Measurements from ENCODE around the gene TIFAB. TPM values are rescaled to one million over a fixed set of nuclear protein-coding genes. Genes with fewer than 3 reads are reported as not detected.

Gene TIFAB
- total RNA-seq, 4 donors from 2014 or later: not detected

DNA sequence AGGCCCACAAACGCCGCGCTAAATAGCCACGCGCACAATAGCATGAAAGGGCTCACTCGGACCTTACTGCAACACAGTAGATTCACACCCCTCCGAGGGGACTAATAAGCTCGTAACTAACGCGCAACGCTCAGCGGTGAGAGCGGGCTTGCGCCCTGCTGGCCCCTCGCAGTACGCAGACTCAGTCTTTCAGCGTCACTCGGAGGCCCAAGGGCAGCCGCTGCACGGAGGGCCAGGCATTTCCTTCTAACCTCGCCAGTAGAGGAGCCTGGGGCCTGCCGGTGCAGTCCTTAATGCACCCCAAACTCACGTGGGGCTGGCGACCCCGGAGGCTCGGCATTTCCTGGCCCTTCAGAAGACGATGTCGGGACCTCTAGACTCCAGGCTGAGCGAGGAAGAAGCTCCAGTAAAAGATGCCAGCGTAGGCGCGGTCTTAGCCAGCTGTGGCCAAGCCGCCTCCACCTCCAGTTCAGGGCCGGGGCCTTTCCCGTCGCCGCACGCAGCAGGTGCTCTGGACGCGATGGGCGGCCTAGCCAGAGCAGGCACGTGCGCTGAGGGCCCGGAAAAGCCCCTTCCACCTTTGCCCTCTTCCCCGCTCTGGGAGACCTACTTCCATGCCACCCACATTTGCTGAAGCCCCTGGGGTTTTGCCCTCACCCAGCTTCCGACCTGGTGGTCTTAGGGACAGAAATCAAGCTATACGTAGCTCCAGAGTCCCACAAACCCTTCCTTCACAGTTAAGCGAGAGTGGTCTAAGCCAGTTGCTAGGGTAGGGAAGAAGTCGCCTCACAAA, 38.3 kb upstream of the TIFAB start:
- no peak for TF ChIP-seq POLR2A (IDR thresholded peaks at IDR 0.05)
- TF ChIP-seq EP300 (IDR thresholded peaks at IDR 0.05): no peak
- TF ChIP-seq, protein P1, sequence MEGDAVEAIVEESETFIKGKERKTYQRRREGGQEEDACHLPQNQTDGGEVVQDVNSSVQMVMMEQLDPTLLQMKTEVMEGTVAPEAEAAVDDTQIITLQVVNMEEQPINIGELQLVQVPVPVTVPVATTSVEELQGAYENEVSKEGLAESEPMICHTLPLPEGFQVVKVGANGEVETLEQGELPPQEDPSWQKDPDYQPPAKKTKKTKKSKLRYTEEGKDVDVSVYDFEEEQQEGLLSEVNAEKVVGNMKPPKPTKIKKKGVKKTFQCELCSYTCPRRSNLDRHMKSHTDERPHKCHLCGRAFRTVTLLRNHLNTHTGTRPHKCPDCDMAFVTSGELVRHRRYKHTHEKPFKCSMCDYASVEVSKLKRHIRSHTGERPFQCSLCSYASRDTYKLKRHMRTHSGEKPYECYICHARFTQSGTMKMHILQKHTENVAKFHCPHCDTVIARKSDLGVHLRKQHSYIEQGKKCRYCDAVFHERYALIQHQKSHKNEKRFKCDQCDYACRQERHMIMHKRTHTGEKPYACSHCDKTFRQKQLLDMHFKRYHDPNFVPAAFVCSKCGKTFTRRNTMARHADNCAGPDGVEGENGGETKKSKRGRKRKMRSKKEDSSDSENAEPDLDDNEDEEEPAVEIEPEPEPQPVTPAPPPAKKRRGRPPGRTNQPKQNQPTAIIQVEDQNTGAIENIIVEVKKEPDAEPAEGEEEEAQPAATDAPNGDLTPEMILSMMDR (IDR thresholded peaks at IDR 0.05): no peak
- H3K27me3 ChIP-seq: peaks cover 0 to 59% of the 10 kb centered on the region in 2 donors
- H3K27ac ChIP-seq: no peak overlapping the region
- no peaks in the 10 kb centered on the region for H3K36me3 ChIP-seq
- H3K4me3 ChIP-seq: peak overlapping the region in 2 of 4 donors; percentile 52 to 58
- DNase-seq (ENCODE audit: low spot score in 2 of 2): no peak
- peaks cover 0 to 43% (median 21%) of the 10 kb centered on the region in 4 donors for H3K4me1 ChIP-seq
- WGBS, 2 donors: 29 to 32% methylated on average over 28 to 42 of the region's 49 CpGs
- H3K9me3 ChIP-seq: no peaks in the 10 kb centered on the region

GRCh38 chr5:135489466-135490244, 37.5 kb upstream of the TIFAB start:
- no peak for TF ChIP-seq POLR2A (IDR thresholded peaks at IDR 0.05)
- TF ChIP-seq, protein P1 (IDR thresholded peaks at IDR 0.05): no peak
- Histone ChIP-seq H3K27ac (no peak overlapping the region), H3K27me3 (peaks cover 0 to 59% of the 10 kb centered on the region in 2 donors), H3K9me3 (no peaks in the 10 kb centered on the region), H3K36me3 (no peaks in the 10 kb centered on the region), H3K4me3 (peak overlapping the region; percentile 25 to 58 (median 38)), H3K4me1 (peaks cover 0 to 43% (median 21%) of the 10 kb centered on the region in 4 donors)
- no peak for DNase-seq (ENCODE audit: low spot score in 2 of 2)
- WGBS, 2 donors: 7 to 10% methylated on average over 52 to 53 of the region's 53 CpGs

DNA sequence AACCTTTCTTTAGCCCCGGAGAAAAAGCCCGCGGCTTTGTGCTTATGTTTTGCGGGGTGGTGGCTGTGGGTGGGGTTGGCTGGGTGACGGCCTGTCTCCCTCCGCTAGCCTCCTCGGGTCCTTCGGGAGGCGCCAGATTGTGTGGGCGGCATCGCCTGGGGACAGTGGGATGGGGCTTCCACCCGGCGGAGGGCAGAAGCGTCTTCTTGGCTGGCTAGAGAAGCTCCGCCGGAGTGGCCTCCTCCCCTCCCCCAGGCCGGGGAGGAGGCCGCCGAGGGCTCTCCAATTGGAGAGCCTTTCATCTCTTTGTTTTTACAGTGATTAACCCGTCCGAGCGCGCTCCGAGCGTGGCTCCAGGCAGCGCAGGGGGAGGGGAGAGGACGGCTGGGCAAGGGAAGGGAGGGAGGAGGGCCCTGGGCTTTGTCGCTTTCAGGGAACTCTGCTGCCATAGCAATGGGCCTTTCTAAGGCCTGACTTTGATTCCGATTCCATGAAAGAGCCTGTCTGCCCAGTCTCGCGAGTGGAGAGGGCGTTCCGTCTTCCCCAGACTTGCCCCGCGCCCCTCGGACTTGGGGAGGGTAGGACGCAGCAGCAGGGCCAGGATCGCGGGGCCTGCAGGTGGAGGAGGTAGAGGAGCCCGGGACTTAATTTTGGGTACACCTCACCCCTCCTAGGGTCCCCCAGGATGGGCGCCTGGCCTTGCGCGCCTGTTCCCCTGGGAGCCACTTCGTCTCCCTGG, 36.7 kb upstream of the TIFAB start:
- WGBS, 2 donors: 2 to 5% methylated on average over 16 to 44 of the region's 44 CpGs
- DNase-seq (ENCODE audit: low spot score in 2 of 2): no peak
- Histone ChIP-seq H3K4me3 (peak overlapping the region; percentile 25 to 58 (median 38)), H3K27ac (peak overlapping the region in 1 of 4 donors; percentile 30), H3K36me3 (no peaks in the 10 kb centered on the region), H3K9me3 (no peaks in the 10 kb centered on the region), H3K27me3 (peaks cover 0 to 59% of the 10 kb centered on the region in 2 donors), H3K4me1 (peaks cover 0 to 38% (median 18%) of the 10 kb centered on the region in 4 donors)
- TF ChIP-seq POLR2A (IDR thresholded peaks at IDR 0.05) (no peak), EP300 (IDR thresholded peaks at IDR 0.05) (no peak)
- TF ChIP-seq, protein P1 (IDR thresholded peaks at IDR 0.05): no peak

DNA sequence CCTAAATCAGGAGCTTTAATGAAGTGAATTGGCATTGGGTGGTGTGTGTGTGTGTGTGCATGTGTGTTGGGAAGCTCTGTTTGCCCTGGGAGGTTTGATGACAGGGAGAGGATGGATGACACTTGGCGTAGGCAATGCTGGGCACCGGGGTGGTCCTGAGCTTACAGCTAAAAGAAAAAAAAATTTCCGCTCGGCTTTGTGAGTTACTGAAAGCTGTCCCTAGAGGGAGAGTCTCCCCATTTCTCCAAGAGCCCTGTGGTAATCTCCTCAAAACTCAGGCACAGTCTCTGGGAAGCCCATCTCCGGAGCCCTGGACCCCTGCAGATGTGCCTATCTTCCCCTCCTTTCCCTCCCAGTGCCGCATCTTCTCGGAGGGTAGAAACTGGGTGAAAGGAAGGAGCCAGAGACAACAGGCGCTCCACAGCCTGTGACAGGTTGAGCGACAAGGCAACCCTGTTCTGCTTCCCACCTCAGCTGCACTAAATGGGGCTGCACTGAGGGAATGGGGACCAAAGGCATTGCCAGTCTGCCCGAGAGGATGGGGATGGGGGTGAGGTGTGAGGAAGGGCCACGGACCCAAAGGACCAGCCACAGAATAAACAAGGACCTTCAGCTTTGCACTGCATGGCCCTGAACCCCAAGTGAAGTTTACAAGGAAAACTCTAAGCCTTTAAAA, 35.8 kb upstream of the TIFAB start:
- 23 to 28% methylated on average over 11 of the region's 11 CpGs for WGBS, 2 donors
- peak overlapping the region in 1 of 4 donors; percentile 58 for H3K4me3 ChIP-seq
- DNase-seq (ENCODE audit: low spot score in 2 of 2): no peak

More for the DNA sequence above, 35.8 kb upstream of the TIFAB start:
- H3K4me1 ChIP-seq: peaks cover 0 to 30% (median 16%) of the 10 kb centered on the region in 4 donors
- TF ChIP-seq EP300 (IDR thresholded peaks at IDR 0.05) (no peak), POLR2A (IDR thresholded peaks at IDR 0.05) (no peak)
- TF ChIP-seq, protein P1 (IDR thresholded peaks at IDR 0.05): no peak
- no peaks in the 10 kb centered on the region for H3K9me3 ChIP-seq
- H3K27ac ChIP-seq: no peak overlapping the region
- no peaks in the 10 kb centered on the region for H3K36me3 ChIP-seq
- peaks cover 0 to 59% of the 10 kb centered on the region in 2 donors for H3K27me3 ChIP-seq
